Mucosa of descending colon (tissue), 3 donors: ENCODE measurements around the gene GNG14. TPM values are rescaled to one million over a fixed set of nuclear protein-coding genes. Genes with fewer than 3 reads are reported as not detected.
"Not testable (repeated sequence)": the region's sequence is repeated elsewhere in the genome, so short reads cannot be mapped to it uniquely, and the experiment has no call there.

Experiments used
- ATAC-seq: fragments of 200-7000 bp; cut with Tn5 transposase; one replicate; pipeline ENCODE4 v1.9.1; 2020; ENCODE audit warnings: mild to moderate bottlenecking, moderate library complexity
- DNase-seq, 3 donors: peaks; one replicate each; pipeline ENCODE4 v3.0.0-alpha.2; 2020
- H3K36me3 ChIP-seq: fragments of 200-600 bp; one replicate; pipeline ENCODE4 v1.8.0; 2021; ENCODE audit warnings: low read depth, mild to moderate bottlenecking
- H3K4me1 ChIP-seq: fragments of 200-600 bp; one replicate; pipeline ENCODE4 v1.8.0; 2021; ENCODE audit warnings: low read depth, mild to moderate bottlenecking
- H3K4me3 ChIP-seq: fragments of 200-600 bp; one replicate; pipeline ENCODE4 v1.8.0; 2021; ENCODE audit warnings: mild to moderate bottlenecking
- H3K9me3 ChIP-seq: fragments of 200-600 bp; one replicate; pipeline ENCODE4 v1.8.0; 2021; ENCODE audit warnings: mild to moderate bottlenecking
- CTCF ChIP-seq: fragments of 200-600 bp; IDR thresholded peaks from one replicate; pipeline ENCODE4 v1.8.0; 2022; ENCODE audit warnings: antibody characterized with exemption, mild to moderate bottlenecking
- intact Hi-C, 2 donors: fragments of 100-400 bp; cut with DNase I in 1 of 2; cut with micrococcal nuclease in 1 of 2; formaldehyde crosslinking; loops; one replicate each; pipeline versions ENCODE4 v1.11.0 to v1.11.1; 2022; cut with DNase I, micrococcal nuclease
- total RNA-seq, 3 donors: library from RNA; stranded (reverse); fragmentation: NEBNext Ultra II Directional in 2 of 3; extraction: Animal tissue kit (Norgen Biotek cat#: 25700) in 2 of 3; gene quantifications; one replicate each; pipeline versions ENCODE4 v1.2.1 to v1.2.4, GENCODE V29; 2021 to 2023
- donor health status: DM: no; HTN: no; CAD: no; lungs with moderate emphysema.
- donor health status: DM: no; HTN: no; CAD: no.
- donor health status: DM: no; HTN: yes; CAD: no.

GNG14 gene
- total RNA-seq, 3 donors from 2014 or later = not detected

GRCh38 chr19:12695514-12695913 is 7.7 kb downstream of the GNG14 start:
- no peaks in the 10 kb centered on the region for H3K9me3 ChIP-seq
- no peak for TF ChIP-seq CTCF
- no peak for ATAC-seq
- peaks cover 12% of the 10 kb centered on the region for H3K4me1 ChIP-seq
- intact Hi-C loops = no loop called here
- no peak overlapping the region for H3K4me3 ChIP-seq
- no peaks in the 10 kb centered on the region for H3K36me3 ChIP-seq
- no peak for DNase-seq

- no peaks in the 10 kb centered on the region for H3K9me3 ChIP-seq
- ATAC-seq (peak; percentile 49), DNase-seq (no peak)
- TF ChIP-seq CTCF = no peak
- peaks cover 12% of the 10 kb centered on the region for H3K4me1 ChIP-seq
- H3K4me3 ChIP-seq = peak overlapping the region; percentile 65
- intact Hi-C loops = no loop called here
- no peaks in the 10 kb centered on the region for H3K36me3 ChIP-seq
Observed at GRCh38 chr19:12695997-12696365, 8.2 kb downstream of the GNG14 start.

DNA sequence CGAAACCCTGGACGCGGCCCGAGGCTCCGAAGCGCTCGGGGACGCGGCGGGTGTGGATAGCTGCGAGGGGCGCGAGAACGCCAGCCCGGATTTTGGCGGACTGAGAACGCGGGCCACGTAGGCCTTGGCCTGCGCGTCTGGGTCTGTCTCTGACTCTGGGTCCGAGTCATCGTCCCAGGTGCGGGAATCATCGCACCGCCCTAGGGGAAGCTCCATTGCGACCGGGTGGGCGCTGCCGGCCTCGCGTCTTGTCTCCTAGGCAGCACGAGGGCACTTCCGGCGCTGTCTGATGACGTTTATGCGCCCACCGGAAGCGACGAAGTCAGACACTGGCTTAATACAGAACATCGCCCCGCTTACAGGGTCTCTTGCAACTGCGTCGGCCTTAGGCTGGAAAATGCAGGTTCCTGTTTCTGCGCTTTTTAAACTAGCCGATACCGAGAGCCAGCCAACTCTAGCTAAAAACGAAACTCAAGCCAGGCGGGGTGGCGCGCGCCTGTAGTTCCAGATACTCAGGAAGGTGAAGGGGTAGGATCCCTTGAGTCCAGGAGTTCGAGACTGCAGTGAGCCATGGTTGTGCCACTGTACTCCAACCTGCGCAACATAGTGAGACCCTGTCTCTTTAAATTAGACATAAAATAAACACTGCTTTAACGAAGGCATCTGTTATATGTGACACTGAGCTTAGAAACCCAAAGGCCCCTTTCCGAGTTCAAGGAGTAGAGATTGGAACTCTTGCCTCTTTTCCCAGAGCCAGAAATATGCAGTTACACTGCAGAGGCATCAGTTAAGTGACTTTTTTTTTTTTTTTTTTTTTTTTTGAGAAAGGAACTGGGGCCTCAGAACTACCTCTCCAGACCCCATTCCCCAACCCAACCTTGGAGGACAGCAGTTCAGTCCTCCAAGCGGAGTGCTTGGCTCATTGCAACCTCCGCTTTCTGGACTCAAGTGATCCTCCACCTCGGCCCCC is 8.9 kb downstream of the GNG14 start, which contains the start of gene FBXW9:
TSS of gene FBXW9 (minus strand) at position 266 of the 970 bp plus-strand sequence. CDS start at position 216, 50 bp downstream.
- H3K36me3 ChIP-seq = no peaks in the 10 kb centered on the region
- no peaks in the 10 kb centered on the region for H3K9me3 ChIP-seq
- peak; percentile 96 to 99 (median 97) for DNase-seq
- peak within 1 kb of the TSS; percentile 65 for H3K4me3 ChIP-seq
- intact Hi-C loops = no loop called here
- H3K4me1 ChIP-seq = peaks cover 12% of the 10 kb centered on the region
- no peak for TF ChIP-seq CTCF
- ATAC-seq = peak; percentile 97

DNA sequence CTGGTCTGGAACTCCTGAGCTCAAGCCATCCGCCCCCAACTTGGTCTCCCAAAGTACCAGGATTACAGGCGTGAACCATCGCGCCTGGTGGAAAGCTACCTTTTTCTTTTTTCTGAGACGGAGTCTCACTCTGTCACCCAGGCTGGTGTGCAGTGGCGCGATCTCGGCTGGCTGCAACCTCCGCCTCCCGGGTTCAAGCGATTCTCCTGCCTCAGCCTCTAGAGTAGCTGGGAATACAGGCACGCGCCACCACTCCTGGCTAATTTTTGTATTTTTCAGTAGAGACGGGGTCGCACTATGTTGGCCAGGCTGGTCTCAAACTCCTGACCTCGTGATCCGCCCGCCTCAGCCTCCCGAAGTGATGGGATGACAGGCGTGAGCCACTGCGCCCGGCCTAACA is 9.6 kb downstream of the GNG14 start:
- ATAC-seq, H3K9me3 ChIP-seq, H3K36me3 ChIP-seq, DNase-seq, intact Hi-C loops, H3K4me3 ChIP-seq: not testable (repeated sequence)
- H3K4me1 ChIP-seq = peaks cover 12% of the 10 kb centered on the region

DNA sequence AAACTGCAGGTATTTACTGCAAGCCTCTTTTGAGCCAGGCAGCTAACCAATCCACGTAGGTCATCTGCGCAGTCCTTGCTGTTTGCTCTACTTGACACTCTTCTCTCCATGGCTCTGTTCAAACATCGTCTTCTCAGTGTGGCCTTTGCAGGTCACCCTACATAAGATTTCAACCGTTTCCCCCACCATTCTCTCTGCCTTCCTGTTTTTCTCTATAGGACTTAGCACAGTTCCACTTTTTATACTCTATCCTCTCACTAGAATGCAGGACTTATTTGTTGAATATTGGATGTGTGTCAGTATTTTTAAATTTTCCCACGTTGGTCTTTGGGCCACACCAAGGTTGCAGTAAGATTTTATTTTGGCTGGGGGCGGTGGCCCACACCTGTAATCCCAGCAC is 10.3 kb downstream of the GNG14 start:
- Histone ChIP-seq H3K4me1 (peaks cover 12% of the 10 kb centered on the region), H3K9me3 (no peaks in the 10 kb centered on the region), H3K4me3 (no peak overlapping the region), H3K36me3 (peaks cover 8% of the 10 kb centered on the region)
- ATAC-seq = no peak
- intact Hi-C loops = no loop called here
- no peak for DNase-seq
- TF ChIP-seq CTCF = no peak

DNA sequence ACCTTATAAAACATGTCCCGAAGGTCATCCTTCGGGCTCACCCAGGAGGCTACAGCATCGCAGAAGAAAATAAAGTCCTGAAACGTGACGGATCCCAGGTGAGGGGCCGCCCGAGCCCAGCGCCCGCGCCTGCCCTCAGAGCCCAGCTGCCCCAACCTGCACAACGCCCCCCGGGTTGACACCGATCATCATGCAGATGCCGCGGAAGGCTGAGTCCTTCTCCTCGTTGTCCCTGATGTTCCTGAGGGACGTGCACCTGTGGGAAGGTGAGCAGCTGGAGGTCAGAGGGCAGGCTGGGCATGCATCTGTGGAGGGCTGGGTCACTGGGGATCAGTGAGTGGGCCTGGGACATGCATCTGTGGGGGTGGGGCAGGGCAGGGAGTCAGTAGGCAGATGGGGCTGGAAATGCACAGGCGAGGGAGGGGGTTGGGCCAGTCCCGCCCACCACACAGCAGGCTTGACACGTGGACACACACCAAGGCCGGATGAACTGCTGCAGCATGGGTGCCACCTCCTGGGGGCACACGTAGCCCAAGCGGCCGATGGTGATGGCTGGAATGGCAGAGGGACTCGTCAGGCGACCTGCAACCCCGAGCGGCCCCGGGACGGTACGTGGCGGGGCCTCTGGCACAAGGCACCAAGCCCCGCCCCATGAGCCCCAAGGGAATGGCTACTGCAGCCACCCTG is 13.9 kb downstream of the GNG14 start:
- Histone ChIP-seq H3K4me1 (peaks cover 6% of the 10 kb centered on the region), H3K4me3 (no peak overlapping the region), H3K36me3 (peaks cover 8% of the 10 kb centered on the region), H3K9me3 (no peaks in the 10 kb centered on the region)
- intact Hi-C loops = no loop called here
- no peak for TF ChIP-seq CTCF
- DNase-seq = no peak
- ATAC-seq = no peak
